BE2C (cell line): Measurements from ENCODE around the gene DHRS4.
"Not testable (repeated sequence)": the region's sequence is repeated elsewhere in the genome, so short reads cannot be mapped to it uniquely, and the experiment has no call there.

ENCODE experiments used
- DNase-seq: peaks from one replicate; pipeline ENCODE4 v3.0.0-alpha.2; 2020
- H3K27me3 ChIP-seq: fragments of 250-450 bp; sonication (Bioruptor Pico); 2 replicates; pipeline ENCODE4 v1.5.1; 2020; ENCODE audit warnings: mild to moderate bottlenecking
- H3K36me3 ChIP-seq: fragments of 250-450 bp; sonication (Bioruptor Pico); 2 replicates; pipeline ENCODE4 v1.5.1; 2020; ENCODE audit warnings: mild to moderate bottlenecking
- H3K4me1 ChIP-seq: fragments of 250-450 bp; sonication (Bioruptor Pico); 2 replicates; pipeline ENCODE4 v1.5.1; 2020
- H3K4me3 ChIP-seq: 2 replicates; pipeline ENCODE4 v1.5.1; 2011; ENCODE audit warnings: low read depth, low read length
- H3K9me3 ChIP-seq: fragments of 250-450 bp; sonication (Bioruptor Pico); 2 replicates; pipeline ENCODE4 v1.5.1; 2020
- TF ChIP-seq, protein P1 (sequence below): IDR thresholded peaks from 2 replicates; pipeline ENCODE4 v1.5.1; 2012; ENCODE audit warnings: mild to moderate bottlenecking, low read depth, low read length

DHRS4 gene

DNA sequence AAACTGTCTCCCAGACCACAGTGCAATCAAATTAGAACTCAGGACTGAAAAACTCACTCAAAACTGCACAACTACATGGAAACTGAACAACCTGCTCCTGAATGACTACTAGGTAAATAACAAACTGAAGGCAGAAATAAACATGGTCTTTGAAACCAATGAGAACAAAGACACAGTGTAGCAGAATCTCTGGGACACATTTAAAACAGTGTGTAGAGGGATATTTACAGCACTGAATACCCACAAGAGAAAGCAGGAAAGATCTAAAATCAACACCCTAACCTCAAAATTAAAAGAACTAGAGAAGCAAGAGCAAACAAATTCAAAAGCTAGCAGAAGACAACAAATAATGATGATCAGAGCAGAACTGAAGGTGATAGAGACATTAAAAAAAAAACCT is 20.5 kb downstream of the DHRS4 start:
- H3K36me3 ChIP-seq: not testable (repeated sequence)

DNA sequence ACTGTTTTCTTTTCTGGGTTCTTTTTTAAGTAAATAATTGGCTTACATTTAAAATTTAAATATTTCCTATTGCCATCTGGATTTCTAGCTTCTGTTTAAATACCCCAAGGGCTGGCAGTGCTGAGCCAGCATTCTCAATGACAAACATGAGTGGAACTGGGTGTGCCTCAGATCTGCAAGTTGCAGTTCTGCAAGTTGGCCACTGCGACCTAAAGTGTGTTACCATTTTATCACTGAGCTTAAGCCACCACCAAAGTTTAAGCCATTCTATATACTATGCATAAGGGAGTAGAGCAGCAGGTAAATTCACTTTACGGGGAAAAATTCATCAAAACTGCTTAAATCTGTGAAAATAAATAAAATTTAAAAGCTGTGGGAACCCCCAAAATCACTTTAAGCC is 23.6 kb downstream of the DHRS4 start:
- not testable (repeated sequence) for H3K36me3 ChIP-seq, H3K4me3 ChIP-seq, H3K4me1 ChIP-seq, DNase-seq, H3K27me3 ChIP-seq, H3K9me3 ChIP-seq

More for the DNA sequence above, 20.5 kb downstream of the DHRS4 start:
- H3K27me3 ChIP-seq, H3K9me3 ChIP-seq, H3K4me3 ChIP-seq, DNase-seq, H3K4me1 ChIP-seq: not testable (repeated sequence)

DNA sequence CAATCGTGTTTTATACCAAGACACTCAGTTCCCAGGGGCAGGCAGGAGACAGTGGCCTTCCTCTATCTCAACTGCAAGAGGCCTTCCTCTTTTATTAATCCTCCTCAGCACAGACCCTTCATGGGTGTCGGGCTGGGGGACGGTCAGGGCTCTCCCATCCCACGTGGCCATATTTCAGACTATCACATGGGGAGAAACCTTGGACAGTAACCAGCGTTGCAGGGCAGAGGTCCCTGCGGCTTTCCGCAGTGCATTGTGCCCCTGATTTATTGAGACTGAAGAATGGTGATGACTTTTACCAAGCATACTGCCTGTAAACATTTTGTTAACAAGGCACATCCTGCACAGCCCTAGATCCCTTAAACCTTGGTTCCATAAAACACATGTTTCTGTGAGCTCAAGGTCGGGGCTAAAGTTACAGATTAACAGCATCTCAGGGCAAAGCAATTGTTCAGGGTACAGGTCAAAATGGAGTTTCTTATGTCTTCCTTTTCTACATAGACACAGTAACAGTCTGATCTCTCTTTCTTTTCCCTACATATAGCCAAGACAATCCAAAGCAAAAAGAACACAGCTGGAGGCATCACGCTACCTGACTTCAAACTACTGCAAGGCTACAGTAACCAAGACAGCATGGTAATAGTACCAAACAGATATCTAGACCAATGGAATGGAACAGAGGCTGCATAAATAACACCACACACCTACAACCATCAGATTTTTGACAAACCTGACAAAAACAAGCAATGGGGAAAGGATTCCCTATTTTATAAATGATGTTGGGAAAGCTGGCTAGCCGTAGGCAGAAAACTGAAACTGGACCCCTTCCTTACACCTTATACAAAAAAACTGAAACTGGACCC is 28.6 kb downstream of the DHRS4 start:
- H3K4me3 ChIP-seq, H3K36me3 ChIP-seq, H3K4me1 ChIP-seq, DNase-seq, H3K27me3 ChIP-seq, H3K9me3 ChIP-seq: not testable (repeated sequence)

DNA sequence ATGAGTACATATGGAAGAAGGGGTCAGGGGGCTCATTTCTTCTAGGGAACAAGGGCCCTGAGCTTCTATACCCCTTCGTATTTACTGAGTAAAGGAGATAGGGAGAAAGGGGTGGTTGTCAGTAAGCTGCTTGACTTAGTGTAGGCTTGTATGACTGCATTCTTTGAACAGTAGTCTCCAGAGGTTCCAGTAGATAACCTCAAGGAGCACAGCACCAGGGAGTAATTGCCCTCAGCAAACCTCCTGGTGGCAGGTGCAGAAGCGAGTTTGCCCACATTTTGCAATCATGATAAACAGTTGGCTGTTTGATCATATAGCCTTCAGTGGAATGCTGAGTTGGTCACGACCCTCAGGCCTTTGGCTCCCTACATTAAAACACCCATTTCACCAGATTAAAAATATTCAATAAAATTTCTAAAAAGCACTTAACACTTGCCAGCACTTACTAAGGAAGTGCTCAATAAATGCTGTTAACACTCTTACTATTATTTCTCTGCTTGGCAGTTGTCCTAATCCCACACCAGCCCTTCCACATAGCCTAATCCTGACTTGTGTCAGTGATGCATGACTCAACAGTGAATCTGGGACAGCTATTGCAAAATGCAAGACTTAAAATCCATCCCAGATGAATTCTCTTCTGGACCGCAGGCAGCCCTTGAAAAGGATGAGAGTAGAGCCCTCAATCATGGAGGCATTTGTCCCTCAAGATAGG is 31.5 kb downstream of the DHRS4 start:
- Histone ChIP-seq H3K4me1 (peaks cover 2% of the 10 kb centered on the region), H3K36me3 (peaks cover 5% of the 10 kb centered on the region), H3K27me3 (no peaks in the 10 kb centered on the region), H3K4me3 (no peak overlapping the region), H3K9me3 (no peaks in the 10 kb centered on the region; the same call in 1 of the 2 replicates)
- TF ChIP-seq, protein P1, sequence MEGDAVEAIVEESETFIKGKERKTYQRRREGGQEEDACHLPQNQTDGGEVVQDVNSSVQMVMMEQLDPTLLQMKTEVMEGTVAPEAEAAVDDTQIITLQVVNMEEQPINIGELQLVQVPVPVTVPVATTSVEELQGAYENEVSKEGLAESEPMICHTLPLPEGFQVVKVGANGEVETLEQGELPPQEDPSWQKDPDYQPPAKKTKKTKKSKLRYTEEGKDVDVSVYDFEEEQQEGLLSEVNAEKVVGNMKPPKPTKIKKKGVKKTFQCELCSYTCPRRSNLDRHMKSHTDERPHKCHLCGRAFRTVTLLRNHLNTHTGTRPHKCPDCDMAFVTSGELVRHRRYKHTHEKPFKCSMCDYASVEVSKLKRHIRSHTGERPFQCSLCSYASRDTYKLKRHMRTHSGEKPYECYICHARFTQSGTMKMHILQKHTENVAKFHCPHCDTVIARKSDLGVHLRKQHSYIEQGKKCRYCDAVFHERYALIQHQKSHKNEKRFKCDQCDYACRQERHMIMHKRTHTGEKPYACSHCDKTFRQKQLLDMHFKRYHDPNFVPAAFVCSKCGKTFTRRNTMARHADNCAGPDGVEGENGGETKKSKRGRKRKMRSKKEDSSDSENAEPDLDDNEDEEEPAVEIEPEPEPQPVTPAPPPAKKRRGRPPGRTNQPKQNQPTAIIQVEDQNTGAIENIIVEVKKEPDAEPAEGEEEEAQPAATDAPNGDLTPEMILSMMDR: no peak
- DNase-seq: no peak

DNA sequence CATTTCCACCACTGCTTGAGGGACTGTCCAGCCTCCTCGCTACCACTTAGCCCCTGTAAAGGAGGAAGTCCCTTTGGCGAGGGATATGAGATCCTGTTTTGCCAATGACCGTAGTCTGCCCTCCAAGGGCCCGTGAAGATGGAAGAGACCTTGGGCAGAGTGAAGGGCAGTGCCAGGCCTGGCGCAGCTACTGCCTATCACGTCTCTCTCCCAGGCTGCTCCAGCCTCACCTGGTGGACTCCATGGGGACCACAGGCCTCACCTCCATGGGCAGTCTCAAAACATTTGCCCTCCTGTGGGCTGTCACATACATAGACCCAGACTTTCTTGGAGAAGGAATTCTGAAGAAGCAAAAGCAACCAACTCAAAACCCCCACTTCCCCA is 34.6 kb downstream of the DHRS4 start:
- H3K4me1 ChIP-seq, DNase-seq, H3K4me3 ChIP-seq: not testable (repeated sequence)

DNA sequence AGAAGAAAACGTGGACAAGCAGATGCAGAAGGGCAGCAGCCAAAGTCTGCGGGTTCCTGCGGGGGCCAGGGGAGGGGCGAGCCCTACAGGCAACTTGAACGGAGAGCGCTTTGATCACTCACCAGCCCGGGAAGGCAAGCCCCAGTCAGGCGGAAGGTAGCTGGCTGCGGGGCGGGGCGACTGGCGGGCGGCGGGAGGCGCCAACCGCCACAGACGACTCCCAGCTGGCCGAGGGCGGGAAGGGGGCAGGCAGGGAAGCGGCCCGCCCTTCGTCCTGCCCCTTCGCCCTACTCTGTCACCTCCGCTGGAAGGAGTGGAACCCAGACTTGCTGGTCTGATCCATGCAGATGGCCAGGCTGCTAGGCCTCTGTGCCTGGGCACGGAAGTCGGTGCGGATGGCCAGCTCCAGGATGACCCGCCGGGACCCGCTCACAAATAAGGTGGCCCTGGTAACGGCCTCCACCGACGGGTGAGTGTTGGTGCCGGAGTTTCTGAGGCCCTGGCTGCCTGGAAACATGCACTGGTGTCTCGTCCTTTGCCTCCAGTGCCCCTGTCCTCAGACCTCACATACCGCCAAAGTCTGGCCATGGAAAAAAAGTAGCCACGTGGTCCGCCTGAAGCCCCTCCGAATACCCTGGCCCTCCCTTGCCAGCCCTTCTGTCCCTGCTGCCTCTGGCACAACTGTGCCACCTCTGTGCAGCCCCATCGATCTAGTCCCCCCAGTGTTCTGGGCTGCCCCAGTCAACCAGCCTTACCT is 35.2 kb downstream of the DHRS4 start, which contains the start of gene DHRS4L2:
DHRS4L2 (plus strand) TSS at position 323 of the 757 bp plus-strand sequence; CDS start at position 342, 19 bp downstream.
- H3K9me3 ChIP-seq, H3K27me3 ChIP-seq, H3K36me3 ChIP-seq, H3K4me3 ChIP-seq, DNase-seq, H3K4me1 ChIP-seq: not testable (repeated sequence)

More for the DNA sequence above, 34.6 kb downstream of the DHRS4 start:
- H3K9me3 ChIP-seq, H3K27me3 ChIP-seq, H3K36me3 ChIP-seq: not testable (repeated sequence)

DNA sequence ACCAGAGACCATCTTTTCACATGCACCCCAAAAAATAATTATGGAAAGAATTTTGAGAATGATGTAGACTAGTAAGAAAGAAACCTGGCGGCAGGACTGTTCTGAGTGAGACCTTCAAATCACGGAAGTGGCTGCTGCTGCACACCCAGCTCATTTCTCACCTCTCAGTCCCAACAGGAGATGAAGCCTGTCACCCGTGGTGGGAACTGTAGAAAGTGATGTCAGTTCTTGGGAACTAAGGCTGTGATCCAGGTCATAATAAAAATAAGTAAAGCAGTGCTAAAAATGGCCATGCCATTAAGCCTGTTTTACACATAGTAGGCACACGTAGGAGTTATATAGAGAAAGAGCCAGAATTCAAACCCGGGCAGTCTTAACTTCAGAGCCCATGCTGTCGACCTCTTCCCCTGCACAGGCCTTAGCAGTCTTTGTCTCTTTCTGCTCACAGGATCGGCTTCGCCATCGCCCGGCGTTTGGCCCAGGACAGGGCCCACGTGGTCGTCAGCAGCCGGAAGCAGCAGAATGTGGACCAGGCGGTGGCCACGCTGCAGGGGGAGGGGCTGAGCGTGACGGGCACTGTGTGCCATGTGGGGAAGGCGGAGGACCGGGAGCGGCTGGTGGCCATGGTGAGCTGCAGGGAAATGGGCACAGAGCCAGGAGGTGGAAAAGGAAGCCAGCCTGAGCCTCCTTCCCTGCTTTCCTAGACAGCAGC is 36.3 kb downstream of the DHRS4 start:
- H3K4me3 ChIP-seq, H3K4me1 ChIP-seq, H3K27me3 ChIP-seq, H3K9me3 ChIP-seq, H3K36me3 ChIP-seq: not testable (repeated sequence)
- DNase-seq: peak; percentile 70

DNA sequence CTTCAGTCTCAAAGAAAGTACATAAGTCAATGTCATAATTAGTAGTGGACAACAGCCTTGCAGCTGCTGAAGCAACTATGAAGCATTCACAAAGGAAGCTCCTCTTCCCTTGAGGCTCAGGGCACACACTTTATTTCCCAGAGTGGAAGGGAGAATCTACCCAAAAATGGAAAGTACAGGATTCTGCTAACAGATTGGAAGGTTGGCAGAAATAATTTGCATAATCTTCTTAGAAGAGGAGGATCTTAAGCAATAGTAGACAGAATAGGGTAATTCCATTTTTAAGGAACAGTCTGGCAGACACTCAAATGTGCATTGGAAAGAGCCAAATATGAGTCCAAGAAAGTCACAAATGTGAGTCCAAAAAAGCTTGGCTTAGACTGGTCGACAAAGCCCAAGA is 37.4 kb downstream of the DHRS4 start:
- H3K36me3 ChIP-seq, H3K4me3 ChIP-seq, DNase-seq, H3K4me1 ChIP-seq, H3K9me3 ChIP-seq, H3K27me3 ChIP-seq: not testable (repeated sequence)

DNA sequence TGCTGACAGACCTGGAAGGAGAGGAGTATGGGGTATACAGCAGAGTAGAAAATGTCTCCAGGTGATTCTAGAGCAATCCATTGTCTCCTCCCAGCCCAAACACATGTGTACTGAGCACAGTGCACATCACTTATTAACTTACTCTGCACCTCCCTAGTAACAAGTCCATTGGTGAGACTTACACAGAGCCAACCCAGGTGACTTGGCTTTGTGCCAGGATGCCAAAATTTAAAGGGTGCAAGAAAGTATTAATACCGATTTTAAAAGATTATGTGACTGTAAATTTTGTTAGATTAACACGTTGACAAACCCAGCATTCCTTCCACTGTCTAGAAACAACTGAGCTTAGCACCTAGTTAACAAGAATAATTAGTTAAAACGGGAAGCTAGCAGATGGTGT is 39.5 kb downstream of the DHRS4 start:
- not testable (repeated sequence) for H3K9me3 ChIP-seq, H3K36me3 ChIP-seq, H3K4me1 ChIP-seq, H3K4me3 ChIP-seq, H3K27me3 ChIP-seq, DNase-seq

DNA sequence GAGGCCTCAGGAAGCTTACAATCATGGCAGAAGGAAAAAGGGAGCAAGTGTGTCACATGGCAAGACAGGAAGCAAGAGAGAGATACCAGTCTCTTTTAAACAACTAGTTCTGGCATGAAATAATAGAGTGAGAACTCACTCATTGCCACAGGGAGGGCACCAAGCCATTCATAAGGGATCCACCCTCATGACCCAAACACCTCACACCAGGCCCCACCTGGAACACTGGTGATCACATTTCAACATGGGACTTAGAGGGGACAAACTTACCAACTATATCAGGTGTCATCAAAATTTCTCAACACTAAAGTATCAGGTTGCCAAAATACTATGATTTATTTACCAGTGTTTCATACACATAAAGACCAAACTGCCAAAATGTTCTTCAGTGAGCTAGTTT is 42.4 kb downstream of the DHRS4 start:
- not testable (repeated sequence) for H3K27me3 ChIP-seq, H3K4me3 ChIP-seq, H3K36me3 ChIP-seq, H3K4me1 ChIP-seq, H3K9me3 ChIP-seq, DNase-seq

DNA sequence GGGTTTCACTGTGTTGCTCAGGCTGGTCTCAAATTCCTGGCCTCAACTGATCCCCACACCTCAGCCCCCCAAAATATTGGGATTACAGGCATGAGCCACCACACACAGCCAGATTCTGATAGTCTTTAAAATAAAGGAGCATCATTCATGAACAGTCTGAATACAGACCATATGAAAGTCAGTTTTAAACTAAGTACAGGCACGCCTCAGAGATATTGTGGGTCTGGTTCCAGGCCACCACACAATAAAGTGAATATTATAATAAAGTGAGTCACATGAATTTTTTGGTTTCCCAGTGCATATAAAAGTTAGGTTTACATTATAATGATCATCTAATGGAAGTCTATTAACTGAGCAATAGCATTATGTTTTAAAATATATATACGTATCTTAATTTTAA is 43.3 kb downstream of the DHRS4 start:
- H3K36me3 ChIP-seq, H3K4me3 ChIP-seq, DNase-seq, H3K27me3 ChIP-seq, H3K9me3 ChIP-seq, H3K4me1 ChIP-seq: not testable (repeated sequence)

DNA sequence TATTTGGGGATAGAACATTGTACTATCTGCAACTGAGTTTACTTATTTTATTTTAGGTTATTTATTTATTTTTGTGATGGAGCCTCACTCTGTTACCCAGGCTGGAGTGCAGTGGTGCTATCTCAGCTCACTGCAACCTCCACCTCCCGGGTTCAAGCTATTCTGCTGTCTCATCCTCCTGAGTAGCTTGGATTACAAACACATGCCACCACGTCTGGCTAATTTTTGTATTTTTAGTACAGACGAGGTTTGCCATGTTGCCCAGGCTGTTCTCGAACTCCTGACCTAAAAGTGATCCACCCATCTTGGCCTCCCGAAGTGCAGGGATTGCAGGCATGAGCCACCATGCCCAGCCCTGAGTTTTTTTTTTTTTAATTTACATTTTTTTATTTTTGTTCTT is 46.1 kb downstream of the DHRS4 start:
- DNase-seq, H3K36me3 ChIP-seq, H3K4me1 ChIP-seq, H3K4me3 ChIP-seq, H3K27me3 ChIP-seq, H3K9me3 ChIP-seq: not testable (repeated sequence)

DNA sequence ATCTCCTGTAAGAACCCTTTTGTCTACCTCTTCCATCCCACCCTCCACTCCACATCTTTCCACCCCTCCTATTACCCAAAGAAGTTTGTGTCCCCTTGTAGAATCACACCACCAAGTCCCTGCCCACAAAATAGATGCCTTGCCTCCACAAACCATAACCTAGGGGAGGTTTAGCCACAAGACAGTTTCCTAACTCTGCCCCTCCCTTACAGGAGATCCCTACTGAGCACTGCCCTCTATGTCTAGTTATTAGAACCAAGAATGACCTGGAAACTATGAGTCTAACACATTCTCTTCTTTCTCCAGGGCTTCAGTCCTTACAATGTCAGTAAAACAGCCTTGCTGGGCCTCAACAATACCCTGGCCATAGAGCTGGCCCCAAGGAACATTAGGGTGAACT is 47.5 kb downstream of the DHRS4 start:
- not testable (repeated sequence) for H3K27me3 ChIP-seq, H3K9me3 ChIP-seq, DNase-seq, H3K4me3 ChIP-seq, H3K36me3 ChIP-seq, H3K4me1 ChIP-seq

DNA sequence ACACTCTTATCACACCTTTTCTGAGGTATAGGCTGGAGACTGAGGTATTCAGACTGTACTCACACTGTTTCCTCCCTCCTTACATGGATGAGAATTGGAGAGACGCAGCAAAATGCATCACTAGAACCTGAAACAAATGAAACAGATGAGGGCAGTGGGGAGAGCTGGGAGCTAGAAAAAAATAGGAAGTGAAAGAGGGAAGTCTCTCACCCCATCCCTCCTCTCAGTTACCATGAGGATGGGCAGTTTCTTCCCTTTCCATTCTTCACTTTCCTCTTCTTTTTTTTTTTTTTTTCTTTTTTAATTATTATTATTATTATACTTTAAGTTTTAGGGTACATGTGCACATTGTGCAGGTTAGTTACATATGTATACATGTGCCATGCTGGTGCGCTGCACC is 48.1 kb downstream of the DHRS4 start:
- not testable (repeated sequence) for DNase-seq, H3K9me3 ChIP-seq, H3K27me3 ChIP-seq, H3K4me1 ChIP-seq, H3K4me3 ChIP-seq, H3K36me3 ChIP-seq
